GM12891 (cell line): Measurements from ENCODE around the gene ELK1.

Experiments
- PAX5 ChIP-seq: IDR thresholded peaks from 2 replicates; pipeline ENCODE4 v1.6.1; 2011; ENCODE audit warnings: low read length, moderate library complexity, mild to moderate bottlenecking; ENCODE audit not compliant: insufficient read depth, severe bottlenecking
- POLR2A ChIP-seq: IDR thresholded peaks from 2 replicates; pipeline ENCODE4 v1.6.1; 2011; ENCODE audit warnings: low read depth, low read length, control low read depth
- POLR2AphosphoS5 ChIP-seq: IDR thresholded peaks from 2 replicates; pipeline ENCODE4 v1.6.1; 2011; ENCODE audit warnings: low read depth, low read length, control low read depth

DNA sequence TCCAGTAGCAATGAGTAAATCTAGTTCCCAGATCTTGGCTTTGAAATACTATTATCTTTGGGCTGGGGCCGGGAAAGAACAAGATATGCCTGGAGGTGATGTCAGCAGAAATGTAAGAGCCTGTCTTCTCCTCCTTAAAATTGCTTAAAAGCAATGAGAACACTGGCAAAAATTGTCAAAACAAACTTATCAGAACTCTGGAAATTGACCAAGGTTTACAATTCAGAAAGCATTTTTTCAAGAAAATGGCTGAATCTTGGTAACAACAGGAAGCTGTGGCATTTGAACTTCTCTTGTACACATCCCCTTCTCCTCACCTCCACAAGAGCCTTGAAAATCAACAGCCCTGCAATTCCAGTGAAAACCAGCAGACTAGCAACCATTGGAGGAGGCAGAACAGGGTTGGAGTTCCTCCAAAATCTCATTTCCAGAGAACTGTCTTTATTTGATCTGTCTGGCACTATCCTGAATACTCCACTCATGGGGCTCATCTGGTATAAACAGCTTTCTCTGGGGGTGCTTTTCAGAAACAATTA is 54.6 kb downstream of the ELK1 start:
- no peak for TF ChIP-seq POLR2AphosphoS5
- no peak for TF ChIP-seq POLR2A
- no peak for TF ChIP-seq PAX5
